ENCODE results near the gene CCDC184.

GRCh38 chr12:48198985-48199384 lies 15.5 kb downstream of the CCDC184 start:
- TF ChIP-seq, protein P1, sequence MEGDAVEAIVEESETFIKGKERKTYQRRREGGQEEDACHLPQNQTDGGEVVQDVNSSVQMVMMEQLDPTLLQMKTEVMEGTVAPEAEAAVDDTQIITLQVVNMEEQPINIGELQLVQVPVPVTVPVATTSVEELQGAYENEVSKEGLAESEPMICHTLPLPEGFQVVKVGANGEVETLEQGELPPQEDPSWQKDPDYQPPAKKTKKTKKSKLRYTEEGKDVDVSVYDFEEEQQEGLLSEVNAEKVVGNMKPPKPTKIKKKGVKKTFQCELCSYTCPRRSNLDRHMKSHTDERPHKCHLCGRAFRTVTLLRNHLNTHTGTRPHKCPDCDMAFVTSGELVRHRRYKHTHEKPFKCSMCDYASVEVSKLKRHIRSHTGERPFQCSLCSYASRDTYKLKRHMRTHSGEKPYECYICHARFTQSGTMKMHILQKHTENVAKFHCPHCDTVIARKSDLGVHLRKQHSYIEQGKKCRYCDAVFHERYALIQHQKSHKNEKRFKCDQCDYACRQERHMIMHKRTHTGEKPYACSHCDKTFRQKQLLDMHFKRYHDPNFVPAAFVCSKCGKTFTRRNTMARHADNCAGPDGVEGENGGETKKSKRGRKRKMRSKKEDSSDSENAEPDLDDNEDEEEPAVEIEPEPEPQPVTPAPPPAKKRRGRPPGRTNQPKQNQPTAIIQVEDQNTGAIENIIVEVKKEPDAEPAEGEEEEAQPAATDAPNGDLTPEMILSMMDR (IDR thresholded peaks at IDR 0.05; ENCODE audit: low read depth, low read length): no peak
- TF ChIP-seq POLR2A (IDR thresholded peaks at IDR 0.05; ENCODE audit: extremely low read depth, insufficient read length) (no peak), MAX (IDR thresholded peaks at IDR 0.05; ENCODE audit: low read depth, low read length) (no peak)
